Prostate gland (tissue), 2 donors: ENCODE measurements around the gene HOXA11.

Experiments
- POLR2A ChIP-seq: fragments of 450-650 bp; IDR thresholded peaks from one replicate; pipeline ENCODE4 v1.6.1; 2016; ENCODE audit warnings: antibody characterized with exemption, mild to moderate bottlenecking
- POLR2AphosphoS5 ChIP-seq: sonication (generic); formaldehyde crosslinking; IDR thresholded peaks from one replicate; pipeline ENCODE4 v1.6.1; 2017; ENCODE audit warnings: antibody characterized with exemption
- TF ChIP-seq, protein P1 (sequence below), 4 experiments: fragments of 200-600 bp in 2 of 4; fragments of 450-650 bp in 2 of 4; sonication (generic) in 2 of 4; IDR thresholded peaks; 1 replicate in 3 of 4; 2 replicates in 1 of 4; pipeline ENCODE4 v1.5.1; 2016 to 2019; ENCODE audit warnings: antibody characterized with exemption in 4 of 4, mild to moderate bottlenecking in 2 of 4, moderate library complexity in 2 of 4

DNA sequence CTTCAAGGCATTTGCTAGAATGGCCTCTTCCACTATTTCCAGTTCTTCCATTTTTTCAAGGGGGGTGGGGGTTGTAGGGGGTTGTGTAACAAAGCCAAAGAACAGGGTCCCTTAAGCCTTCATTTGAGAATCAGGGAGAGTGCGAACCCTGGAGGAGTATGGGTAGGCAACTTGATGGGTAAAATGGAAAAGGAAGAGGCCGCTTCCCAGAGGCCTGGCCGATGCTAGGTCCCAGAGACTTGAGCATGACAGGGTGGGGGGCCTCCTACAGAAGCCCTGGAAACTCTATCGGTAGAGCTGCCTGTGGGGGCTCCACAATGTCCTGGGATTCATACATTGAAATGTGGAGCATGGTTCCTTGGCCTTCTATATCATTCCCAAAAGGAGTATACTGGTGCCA, 24.0 kb upstream of the HOXA11 start:
- TF ChIP-seq, protein P1, sequence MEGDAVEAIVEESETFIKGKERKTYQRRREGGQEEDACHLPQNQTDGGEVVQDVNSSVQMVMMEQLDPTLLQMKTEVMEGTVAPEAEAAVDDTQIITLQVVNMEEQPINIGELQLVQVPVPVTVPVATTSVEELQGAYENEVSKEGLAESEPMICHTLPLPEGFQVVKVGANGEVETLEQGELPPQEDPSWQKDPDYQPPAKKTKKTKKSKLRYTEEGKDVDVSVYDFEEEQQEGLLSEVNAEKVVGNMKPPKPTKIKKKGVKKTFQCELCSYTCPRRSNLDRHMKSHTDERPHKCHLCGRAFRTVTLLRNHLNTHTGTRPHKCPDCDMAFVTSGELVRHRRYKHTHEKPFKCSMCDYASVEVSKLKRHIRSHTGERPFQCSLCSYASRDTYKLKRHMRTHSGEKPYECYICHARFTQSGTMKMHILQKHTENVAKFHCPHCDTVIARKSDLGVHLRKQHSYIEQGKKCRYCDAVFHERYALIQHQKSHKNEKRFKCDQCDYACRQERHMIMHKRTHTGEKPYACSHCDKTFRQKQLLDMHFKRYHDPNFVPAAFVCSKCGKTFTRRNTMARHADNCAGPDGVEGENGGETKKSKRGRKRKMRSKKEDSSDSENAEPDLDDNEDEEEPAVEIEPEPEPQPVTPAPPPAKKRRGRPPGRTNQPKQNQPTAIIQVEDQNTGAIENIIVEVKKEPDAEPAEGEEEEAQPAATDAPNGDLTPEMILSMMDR (IDR thresholded peaks at IDR 0.05): no peak
- no peak for TF ChIP-seq POLR2AphosphoS5
- TF ChIP-seq POLR2A: no peak
